ENCODE measurements around the gene MAPKAPK2. TPM values are rescaled to one million over a fixed set of nuclear protein-coding genes. Genes with fewer than 3 reads are reported as not detected.
A peak's percentile ranks its signal among the peaks of the same experiment; 100 is the strongest.
"Not testable (repeated sequence)": the region's sequence is repeated elsewhere in the genome, so short reads cannot be mapped to it uniquely, and the experiment has no call there.

MAPKAPK2 gene
- total RNA-seq, 1 donor from 2014 or later, result 200 TPM

DNA sequence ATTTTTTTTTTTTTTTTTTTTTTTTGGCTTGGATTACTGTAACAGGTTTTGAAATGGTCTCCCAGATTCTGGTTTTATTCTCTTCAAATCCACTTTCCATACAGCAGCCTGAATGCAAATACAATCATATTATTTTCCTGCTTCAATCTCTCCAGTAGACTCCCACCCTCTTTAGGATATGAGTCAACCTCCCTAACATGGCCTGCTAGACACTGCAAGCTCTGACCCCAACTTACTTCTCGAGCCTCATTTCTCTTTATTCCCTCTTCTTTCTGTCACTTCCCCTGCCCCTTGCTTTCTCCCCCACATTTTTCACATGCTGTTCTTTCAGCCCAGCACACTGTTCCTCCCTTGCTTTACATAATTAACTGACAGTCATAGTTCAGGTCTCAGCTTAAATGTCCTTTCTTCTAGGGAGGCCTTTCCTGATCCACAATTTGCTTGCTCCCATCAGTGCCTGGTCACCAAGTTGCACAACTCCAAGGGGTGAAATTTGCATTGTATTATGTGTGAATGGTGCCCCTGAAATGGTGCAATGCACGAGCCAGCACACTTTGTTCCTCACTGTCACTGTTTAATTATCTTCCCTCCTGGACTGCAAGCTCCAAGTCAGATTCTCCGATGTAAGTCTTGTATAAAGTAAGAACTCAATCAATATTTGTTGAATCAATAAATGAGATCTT is 63.8 kb downstream of the MAPKAPK2 start:
- DNase-seq, result no peak
- no peak for ATAC-seq (ENCODE audit: poor library complexity)
- intact Hi-C loops (cut with DNase I), result no loop called here

DNA sequence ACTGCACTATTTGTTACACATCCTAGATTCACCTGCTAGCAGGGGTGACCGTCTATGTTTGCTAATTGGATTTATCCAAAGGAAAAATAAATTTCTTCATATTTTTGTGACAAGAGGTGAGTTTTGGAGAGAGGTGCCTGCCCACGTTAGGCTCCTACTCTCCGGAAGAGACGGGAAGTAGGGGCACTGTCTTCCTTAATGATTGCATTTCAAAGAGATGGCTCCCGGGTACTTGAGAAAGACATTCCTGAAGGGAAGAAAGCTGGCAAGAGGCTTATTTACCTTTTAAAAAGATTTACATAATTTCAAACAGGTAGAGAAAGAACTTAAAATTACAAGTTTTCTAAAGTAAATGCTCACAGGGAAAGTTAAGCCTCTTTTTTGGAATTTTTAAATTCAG is 67.2 kb downstream of the MAPKAPK2 start:
- intact Hi-C loops (cut with DNase I), result no loop called here
- DNase-seq, result no peak
- ATAC-seq (ENCODE audit: poor library complexity), result no peak

DNA sequence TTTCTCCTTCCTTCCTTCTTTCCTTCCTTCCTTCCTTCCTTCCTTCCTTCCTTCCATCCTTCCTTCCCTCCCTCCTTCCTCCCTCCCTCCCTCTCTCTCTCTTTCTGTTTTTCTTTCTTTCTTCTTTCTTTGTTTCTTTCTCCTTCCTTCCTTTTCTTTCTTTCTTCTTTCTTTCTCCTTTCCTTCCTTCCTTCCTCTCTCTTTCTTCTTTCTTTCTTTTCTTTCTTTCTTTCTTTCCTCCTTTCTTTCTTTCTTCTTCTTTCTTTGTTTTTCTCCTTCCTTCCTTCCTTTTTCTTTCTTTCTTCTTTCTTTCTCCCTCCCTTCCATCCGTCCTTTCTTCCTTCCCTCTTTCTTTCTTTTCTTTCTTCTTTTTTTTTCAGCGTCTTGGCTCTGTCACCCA is 67.8 kb downstream of the MAPKAPK2 start:
- intact Hi-C loops (cut with DNase I), result no loop called here
- DNase-seq (no peak), ATAC-seq (ENCODE audit: poor library complexity) (no peak)

DNA sequence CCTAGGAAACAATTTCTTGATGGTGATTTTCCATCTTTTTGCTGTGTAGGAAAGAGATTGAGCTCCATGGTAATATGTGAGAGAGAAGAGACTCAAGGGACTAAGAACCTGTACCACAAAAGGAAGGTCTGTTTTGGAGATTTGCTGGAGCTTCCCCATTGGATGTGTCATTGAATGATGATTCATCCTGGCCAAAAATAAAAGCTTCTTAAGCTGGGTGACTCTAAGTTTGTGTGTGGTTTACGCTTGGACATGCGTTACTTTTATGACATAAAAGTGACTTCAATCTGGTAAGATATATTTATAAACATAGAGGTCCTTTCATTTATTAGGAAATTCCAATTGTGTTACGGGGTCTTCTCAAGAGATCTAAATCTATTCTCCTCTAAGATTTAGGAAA is 68.4 kb downstream of the MAPKAPK2 start:
- intact Hi-C loops (cut with DNase I), result no loop called here
- ATAC-seq (ENCODE audit: poor library complexity), result no peak
- DNase-seq, result no peak

DNA sequence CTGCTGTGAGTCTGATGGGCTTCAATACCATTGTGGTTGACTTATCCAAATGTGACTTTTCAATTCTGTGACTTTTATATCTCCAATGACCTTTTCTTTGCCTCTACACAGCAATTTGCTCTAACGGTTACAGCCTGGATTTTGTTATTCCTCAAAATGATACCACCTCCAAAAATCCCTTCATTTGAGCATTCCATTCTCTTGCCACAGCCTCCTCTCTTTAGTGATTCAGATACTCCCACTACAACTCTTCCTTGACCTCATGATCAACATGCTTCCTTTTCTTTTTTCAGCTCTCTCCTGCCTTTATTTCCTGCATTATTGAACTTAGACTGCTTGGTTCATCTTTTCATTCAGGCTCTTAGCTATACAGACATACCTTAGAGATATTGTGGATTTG is 69.3 kb downstream of the MAPKAPK2 start:
- no peak for DNase-seq
- ATAC-seq (ENCODE audit: poor library complexity), result no peak
- intact Hi-C loops (cut with DNase I), result no loop called here

DNA sequence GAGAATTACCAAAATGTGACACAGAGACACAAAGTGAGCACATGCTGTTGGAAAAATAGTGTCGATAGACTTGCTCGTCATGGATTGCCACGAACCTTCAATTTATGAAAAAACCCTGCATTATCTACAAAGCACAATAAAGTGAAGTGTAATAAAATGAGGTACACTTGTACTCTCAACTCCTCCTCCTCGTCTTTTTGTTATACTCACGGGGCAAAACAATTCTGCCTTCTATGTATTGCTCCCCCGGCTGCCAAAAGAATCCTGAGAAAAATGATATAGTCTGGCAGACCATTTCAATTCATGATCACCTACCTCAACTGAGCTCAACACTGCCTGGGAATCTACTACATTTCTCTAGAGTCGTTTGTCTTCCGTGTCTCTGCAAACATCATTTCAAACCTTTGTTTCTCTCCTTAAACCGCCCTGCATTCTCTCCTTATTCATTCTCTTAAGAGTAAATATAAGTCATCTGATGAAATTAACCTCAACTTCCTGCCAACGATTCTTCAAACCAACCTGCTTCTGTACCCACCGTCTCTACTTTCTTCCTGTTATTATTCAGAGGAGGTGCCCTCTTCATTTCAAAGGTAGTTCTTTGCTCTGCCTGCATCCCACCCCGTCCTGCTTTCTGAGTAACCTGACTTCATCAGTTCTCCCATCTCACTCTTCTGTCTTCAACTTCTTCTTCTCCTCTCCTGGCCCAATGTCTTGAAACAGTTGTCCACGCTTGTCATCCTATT is 73.0 kb downstream of the MAPKAPK2 start:
- DNase-seq, result no peak
- no peak for ATAC-seq (ENCODE audit: poor library complexity)
- intact Hi-C loops (cut with DNase I), result no loop called here

DNA sequence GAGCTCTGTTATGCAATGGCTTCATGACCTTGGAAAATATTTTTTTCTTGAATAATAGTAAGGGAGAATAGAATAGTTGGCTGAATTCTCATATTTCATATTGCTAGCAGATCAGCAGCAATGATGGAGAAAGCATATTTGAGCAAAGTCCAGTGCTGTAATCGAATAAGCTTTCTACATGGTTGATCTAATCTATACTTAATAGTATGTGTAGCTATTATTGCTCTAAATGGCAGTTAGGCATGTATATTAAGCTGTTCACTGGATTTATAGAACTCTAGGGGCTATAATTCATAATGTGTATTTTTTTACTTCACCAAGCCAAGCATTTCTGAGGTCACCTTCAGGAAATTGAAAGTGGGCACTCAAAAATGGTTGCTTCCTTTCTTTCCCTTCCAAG is 75.9 kb downstream of the MAPKAPK2 start:
- no peak for DNase-seq
- no peak for ATAC-seq (ENCODE audit: poor library complexity)
- intact Hi-C loops (cut with DNase I), result no loop called here

DNA sequence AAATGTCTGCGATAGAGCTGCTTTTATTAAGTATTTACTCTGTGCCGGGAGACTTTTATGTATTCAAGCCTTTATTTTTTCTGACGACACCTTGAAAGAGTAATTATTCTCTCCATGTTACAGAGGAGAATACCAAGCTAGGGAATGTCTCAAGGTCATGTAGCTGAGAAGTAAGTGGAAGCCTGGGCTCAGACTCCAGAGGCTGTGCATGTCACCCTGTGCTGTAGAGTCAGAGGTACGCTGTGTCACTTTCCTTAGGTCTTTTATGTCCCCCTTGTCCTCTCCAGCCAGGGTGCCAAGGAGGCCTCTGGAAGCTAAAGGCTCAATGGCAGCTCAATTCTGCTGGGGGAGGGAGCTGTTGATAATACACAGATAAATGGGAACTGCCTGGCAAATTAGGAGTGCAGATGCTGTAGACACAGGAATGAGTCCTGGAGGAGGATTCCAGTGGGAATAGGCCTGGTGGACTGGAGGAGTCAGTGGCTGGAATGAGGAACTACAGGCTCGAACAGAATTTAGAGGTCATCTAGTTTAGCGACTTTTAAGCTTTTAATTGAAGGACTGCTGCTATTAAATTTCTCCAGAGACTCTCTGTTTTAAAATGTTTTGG is 76.6 kb downstream of the MAPKAPK2 start:
- DNase-seq (no peak), ATAC-seq (ENCODE audit: poor library complexity) (no peak)
- intact Hi-C loops (cut with DNase I), result no loop called here

DNA sequence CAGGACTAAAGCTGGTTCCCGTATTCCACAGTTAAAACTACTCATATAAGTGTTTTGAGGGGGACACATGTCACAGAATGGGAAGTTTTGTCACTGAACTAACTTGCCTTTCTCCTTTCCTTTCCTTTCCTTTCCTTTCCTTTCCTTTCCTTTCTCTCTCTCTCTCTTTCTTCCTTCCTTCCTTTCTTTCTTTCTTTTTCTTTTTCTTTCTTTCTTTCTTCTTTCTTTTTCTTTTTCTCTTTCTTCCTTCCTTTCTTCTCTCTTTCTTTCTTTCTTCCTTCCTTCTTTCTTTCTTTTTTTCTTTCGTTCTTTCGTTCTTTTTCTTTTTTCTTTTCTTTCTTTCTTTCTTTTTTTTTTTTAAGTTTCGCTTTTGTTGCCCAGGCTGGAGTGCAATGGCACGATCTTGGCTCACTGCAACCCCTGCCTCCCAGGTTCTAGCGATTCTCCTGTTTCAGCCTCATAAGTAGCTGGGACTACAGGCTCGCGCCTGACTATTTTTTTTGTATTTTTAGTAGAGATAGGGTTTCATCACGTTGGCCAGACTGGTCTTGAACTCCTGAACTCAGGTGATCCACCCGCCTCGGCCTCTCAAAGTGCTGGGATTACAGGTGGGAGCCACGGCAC is 78.1 kb downstream of the MAPKAPK2 start:
- intact Hi-C loops (cut with DNase I); DNase-seq; ATAC-seq (ENCODE audit: poor library complexity): not testable (repeated sequence)

DNA sequence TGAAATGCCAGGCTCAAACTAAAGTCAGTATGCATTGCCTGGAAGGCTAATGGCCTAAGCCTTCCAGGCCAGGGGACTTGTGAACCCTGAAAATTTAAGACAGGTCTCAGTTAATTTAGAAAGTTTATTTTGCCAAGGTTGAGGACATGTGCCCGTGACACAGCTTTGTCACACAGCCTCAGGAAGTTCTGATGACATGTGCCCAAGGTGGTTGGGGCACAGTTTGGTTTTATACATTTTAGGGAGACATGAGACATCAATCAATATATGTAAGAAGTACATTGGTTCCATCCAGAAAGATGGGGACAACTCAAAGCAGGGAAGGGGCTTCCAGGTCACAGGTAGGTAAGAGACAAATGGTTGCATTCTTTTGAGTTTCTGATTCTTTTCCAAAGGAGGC is 81.1 kb downstream of the MAPKAPK2 start:
- intact Hi-C loops (cut with DNase I); ATAC-seq (ENCODE audit: poor library complexity); DNase-seq: not testable (repeated sequence)

DNA sequence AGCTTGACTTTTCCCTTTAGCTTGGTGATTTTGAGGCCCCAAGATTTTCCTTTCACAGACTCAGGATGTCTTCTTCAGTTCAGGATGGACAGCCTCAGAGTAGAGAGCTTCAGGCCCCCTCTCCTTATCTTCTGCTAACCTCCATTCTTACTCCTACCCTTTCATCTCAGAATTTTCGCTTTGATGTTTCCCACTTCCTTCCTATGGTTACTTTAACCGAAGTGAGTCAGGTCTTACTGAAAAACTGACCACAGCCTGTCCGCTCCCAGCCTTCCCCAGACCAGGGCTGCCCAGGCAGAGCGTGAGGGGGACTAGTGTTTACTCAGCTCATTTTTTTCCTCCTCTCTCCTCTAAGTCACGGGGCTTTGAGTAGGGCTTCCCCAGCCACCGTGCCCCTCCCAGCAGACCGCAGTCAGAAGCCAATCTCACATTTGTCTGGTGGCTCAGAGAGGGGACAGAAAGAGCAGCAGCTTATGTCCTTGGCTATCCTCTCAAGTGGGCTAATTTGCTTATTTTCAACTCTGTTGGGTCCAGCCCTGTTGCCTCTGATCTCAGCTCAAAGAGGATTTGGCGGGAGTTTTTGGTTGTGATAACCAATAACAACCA is 81.6 kb downstream of the MAPKAPK2 start:
- intact Hi-C loops (cut with DNase I), result no loop called here
- DNase-seq, result peak; percentile 64
- ATAC-seq (ENCODE audit: poor library complexity), result peak; percentile 68

DNA sequence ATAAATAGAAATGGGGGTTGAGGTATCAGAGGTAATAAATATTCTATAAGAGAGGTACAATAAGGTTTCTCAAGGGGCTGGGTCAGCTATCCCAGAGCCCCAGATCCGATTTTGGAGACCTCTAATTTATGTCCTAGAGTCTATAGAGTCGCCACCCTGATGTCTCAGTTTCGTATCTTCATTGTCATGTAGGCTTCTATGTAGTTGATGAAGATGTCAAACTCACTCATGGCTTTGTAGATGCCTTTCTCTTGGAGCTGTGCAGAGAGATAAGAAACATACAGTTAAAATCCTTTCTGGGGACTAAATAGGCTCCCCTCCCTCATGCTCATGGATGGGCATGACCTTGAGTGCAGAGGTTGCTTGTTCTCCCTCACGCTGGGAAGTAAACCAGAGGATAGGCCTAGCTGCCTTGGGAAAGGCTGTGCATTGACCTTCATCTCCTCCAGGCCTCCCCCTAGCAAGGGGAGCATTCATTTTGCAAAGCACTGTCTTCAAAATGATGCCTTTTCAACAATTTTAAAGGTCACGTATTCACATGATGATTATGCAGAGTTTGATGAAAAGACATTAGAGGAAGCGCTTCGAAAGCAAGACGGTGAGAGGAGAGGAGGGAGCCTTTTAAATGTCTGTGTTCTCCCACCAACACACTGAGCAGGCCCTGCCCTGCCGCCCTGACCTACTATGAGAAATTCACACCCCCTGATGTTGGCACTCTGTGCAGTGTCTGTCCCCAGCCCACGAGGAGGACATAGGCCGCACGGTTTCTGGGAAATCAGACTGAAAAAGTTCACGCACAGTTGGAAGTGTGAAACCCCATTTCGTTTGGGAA is 84.0 kb downstream of the MAPKAPK2 start:
- DNase-seq (no peak), ATAC-seq (ENCODE audit: poor library complexity) (no peak)
- intact Hi-C loops (cut with DNase I), result no loop called here

DNA sequence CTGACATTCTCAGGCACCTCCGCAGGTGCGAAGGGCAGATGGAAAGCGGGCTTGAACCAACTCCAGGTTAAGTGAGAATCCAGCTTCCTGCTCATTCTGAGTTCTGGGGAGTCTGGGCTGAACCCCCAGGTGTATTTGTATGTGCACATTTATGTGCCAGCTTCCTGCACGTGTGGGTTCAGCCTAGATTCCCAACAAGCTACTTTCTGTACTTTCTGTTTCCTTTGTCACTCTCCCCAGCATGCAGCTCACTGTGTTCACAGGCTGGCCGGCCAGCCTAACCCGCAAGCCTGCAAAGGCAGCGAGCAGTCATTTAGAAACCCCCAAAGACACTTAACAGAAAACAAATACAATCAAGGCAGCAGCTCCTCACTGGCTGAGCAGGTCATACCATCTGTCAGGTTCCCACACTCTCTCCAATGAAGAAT is 84.6 kb downstream of the MAPKAPK2 start:
- ATAC-seq (ENCODE audit: poor library complexity) (no peak), DNase-seq (no peak)
- intact Hi-C loops (cut with DNase I), result no loop called here

DNA sequence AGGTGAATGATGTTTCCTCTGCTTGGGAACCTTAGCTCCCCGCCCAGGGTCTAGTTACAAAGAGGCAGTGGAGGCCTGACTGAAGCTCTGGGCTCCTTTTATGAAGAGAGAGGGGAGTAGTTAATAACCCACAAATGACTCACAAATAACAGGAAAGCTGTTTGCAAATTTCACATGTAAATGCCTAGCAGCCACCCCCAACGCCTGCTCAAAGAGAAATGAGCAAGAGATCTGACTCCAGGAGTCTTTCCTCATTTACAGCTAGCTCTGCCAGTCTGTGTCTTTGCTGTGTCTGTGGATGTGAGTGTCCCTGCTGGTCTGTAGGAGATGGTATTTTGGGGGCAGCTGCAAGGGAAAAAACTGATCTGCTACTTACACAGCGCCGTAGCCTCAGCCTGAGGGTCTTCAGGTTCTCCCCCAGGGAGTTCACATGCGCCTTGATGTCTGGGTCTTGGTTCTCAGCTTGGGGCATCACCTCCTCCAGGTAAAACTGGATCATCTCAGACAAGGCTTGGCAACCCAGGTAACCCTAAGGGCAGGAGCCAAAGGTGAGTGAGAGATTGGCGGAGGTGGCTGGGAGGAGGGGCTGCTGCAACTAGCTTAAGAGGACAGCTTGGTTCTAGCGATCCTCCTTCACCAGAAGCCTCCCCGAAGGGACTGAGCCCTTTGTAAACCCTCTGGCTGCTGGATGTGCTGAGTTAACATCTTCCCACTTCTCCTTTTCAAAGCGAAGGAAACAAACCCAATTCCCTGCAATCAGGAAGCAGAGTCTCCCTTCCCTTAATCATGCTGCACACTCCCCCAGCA is 86.0 kb downstream of the MAPKAPK2 start, which contains the start of gene IL19:
Gene IL19 (plus strand): TSS at position 243 of the 807 bp plus-strand sequence. CDS start 65,890 bp downstream, outside the sequence.
- intact Hi-C loops (cut with DNase I), result no loop called here
- peak; percentile 63 for ATAC-seq (ENCODE audit: poor library complexity)
- no peak for DNase-seq

DNA sequence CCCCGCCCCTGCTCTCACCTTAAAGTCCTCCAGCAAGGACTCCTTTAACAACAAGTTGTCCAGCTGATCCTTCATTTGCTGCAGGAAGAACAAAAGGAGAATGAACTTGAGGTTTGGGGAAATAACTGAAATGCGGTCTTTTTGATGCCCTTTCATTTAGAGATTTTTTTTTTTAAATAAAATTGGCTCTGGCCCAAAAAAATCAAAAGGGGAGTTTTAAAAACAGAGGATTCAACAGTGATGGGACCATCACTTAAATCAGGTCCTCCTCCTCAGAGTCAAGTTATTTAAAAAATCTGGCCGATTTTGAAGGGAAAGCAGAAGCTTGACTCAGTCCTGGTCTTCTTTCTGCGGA is 86.6 kb downstream of the MAPKAPK2 start:
- ATAC-seq (ENCODE audit: poor library complexity) (no peak), DNase-seq (no peak)
- intact Hi-C loops (cut with DNase I), result no loop called here

DNA sequence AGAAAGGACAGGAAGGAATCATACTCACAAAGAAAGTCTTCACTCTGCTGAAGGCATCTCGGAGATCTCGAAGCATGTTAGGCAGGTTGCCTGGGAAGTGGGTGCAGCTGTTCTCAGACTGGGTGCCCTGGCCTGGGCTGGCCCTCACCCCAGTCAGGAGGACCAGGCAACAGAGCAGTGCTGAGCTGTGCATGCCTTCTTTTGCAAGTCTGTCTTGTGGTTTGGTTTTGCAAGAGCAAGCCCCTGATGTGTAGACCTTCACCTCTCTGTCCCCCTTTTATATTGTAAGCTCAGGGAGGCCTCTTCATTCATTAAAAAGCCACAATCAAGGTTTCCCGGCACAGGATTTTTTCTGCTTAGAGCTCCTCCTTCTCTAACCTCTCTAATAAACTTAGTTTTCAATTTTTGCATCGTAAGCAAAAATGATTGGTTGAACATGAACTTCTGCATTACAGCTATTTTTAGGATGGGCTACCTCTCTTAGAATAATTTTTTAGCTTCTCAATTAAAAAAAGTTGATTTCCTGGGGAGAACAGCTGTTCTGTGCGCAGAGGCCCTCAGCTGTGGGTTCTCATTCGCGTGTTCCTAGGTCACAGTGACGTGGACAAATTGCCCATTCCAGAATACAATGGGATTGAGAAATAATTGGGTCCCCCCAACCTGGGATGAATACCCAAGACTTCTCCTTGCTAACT is 87.7 kb downstream of the MAPKAPK2 start, which contains the start of gene IL10:
Gene IL10 (minus strand): TSS at position 252 of the 695 bp plus-strand sequence. CDS start 59 bp downstream, at position 193.
- ATAC-seq (ENCODE audit: poor library complexity) (peak; percentile 74), DNase-seq (peak; percentile 59)
- intact Hi-C loops (cut with DNase I), result no loop called here

DNA sequence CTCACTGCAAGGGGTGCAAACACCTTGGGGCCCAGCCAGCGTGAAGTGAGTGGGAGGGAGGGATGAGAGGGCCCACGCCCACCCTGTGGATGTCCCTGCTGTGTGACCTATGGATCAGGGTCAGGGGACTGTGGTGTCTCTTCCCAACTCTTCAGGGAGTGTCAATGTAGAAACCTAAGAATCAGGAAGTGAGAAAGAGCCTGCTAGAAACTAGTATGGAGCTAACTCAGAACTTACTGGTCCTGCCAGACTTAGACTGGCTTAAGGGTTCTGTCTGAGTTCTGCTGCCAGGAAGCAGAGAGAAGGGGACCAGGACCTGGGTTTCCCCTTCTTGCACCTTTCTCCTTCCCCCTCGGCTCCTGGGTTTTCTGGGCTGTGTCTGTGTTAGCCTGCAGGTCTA is 89.4 kb downstream of the MAPKAPK2 start:
- DNase-seq, result no peak
- ATAC-seq (ENCODE audit: poor library complexity), result no peak
- intact Hi-C loops (cut with DNase I), result no loop called here
